HL-60 (cell line): Measurements from ENCODE around the gene MYO1E.

ENCODE experiments used
- DNase-seq, 2 experiments: peaks; one replicate each; pipeline ENCODE4 v3.0.0-alpha.2; 2010 to 2020; ENCODE audit warnings: low read depth in 1 of 2, low spot score in 1 of 2
- H3K27ac ChIP-seq: fragments of 250-450 bp; sonication (Bioruptor Pico); replicated peaks from 2 replicates; pipeline ENCODE4 v1.5.1; 2020; ENCODE audit warnings: mild to moderate bottlenecking, moderate library complexity
- H3K27me3 ChIP-seq: fragments of 250-450 bp; sonication (Bioruptor Pico); 2 replicates; pipeline ENCODE4 v1.5.1; 2021; ENCODE audit warnings: mild to moderate bottlenecking, moderate library complexity; ENCODE audit not compliant: insufficient read depth, poor library complexity, severe bottlenecking
- H3K4me3 ChIP-seq: replicated peaks from 2 replicates; pipeline ENCODE4 v1.5.1; 2011; ENCODE audit warnings: mild to moderate bottlenecking, control low read depth, low read length; ENCODE audit not compliant: insufficient read depth
- CTCF ChIP-seq: IDR thresholded peaks from one replicate; pipeline ENCODE4 v1.5.1; 2011; ENCODE audit warnings: low read length, control low read depth, inconsistent platforms; ENCODE audit not compliant: insufficient read depth
- GABPA ChIP-seq: IDR thresholded peaks from 2 replicates; pipeline ENCODE4 v1.6.1; 2012; ENCODE audit warnings: low read depth
- POLR2AphosphoS5 ChIP-seq: IDR thresholded peaks from 2 replicates; pipeline ENCODE4 v1.6.1; 2012; ENCODE audit warnings: low read depth
- REST ChIP-seq: IDR thresholded peaks from 2 replicates; pipeline ENCODE4 v1.6.1; 2012; ENCODE audit warnings: low read depth; ENCODE audit not compliant: insufficient replicate concordance
- SPI1 ChIP-seq: IDR thresholded peaks from 2 replicates; pipeline ENCODE4 v1.6.1; 2012; ENCODE audit warnings: low read depth, mild to moderate bottlenecking, borderline replicate concordance

MYO1E gene

GRCh38 chr15:59224474-59224873 lies 148.2 kb downstream of the MYO1E start:
- H3K4me3 ChIP-seq, result no peak overlapping the region
- no peak for TF ChIP-seq GABPA
- no peak for TF ChIP-seq REST
- TF ChIP-seq CTCF, result no peak
- no peak for TF ChIP-seq POLR2AphosphoS5
- no peak for TF ChIP-seq SPI1
- H3K27ac ChIP-seq, result no peak overlapping the region
- H3K27me3 ChIP-seq, result no peaks in the 10 kb centered on the region
- no peak for DNase-seq

- Histone ChIP-seq H3K27ac (no peak overlapping the region), H3K4me3 (no peak overlapping the region), H3K27me3 (peaks cover 3% of the 10 kb centered on the region)
- no peak for DNase-seq
- TF ChIP-seq REST, result no peak
Observed at GRCh38 chr15:59223736-59224135, 148.9 kb downstream of the MYO1E start.

- no peak overlapping the region for H3K4me3 ChIP-seq
- TF ChIP-seq POLR2AphosphoS5 (no peak), REST (no peak), CTCF (no peak), GABPA (no peak), SPI1 (no peak)
- peaks cover 3% of the 10 kb centered on the region for H3K27me3 ChIP-seq
- H3K27ac ChIP-seq, result no peak overlapping the region
- no peak for DNase-seq
Observed at GRCh38 chr15:59222906-59223550, 149.6 kb downstream of the MYO1E start.
